AG08395 (cell line): Measurements from ENCODE around the gene TTC13.
"Not testable (repeated sequence)": the region's sequence is repeated elsewhere in the genome, so short reads cannot be mapped to it uniquely, and the experiment has no call there.

ENCODE experiments used
- DNase-seq: peaks from one replicate; pipeline ENCODE4 v3.0.0; 2012; ENCODE audit warnings: mixed read lengths, low spot score

TTC13 gene

DNA sequence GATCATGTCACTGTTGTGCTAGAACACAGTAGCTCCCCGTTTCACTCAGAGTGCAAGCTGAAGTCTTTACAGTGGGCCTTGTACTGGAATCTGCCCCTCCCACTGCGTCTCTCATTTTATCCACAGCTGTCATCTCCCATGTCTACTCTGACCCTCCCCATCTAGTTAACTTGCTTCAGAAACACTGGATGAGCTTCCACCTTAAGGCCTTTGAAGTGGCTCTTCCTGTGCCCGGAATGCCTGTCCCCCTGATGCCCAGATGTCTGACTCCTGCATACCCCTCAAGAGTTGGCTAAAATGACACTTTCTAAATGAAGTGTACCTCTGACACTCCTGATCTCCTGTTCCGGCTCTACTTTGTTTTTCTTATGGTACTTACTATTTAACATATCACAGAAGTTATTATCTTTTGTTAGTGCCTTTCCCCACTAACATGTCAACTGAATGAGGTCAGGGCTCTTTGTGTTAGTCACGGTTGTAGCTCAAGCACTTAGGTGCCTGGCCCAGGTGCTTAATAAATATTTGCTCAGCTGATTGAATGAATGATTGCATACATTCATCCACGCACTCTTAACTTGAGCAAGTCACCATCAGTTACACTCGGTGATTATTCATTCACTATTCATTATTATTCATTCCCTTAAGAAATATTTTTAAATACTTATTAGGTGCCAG, 13.6 kb upstream of the TTC13 start:
- no peak for DNase-seq

DNA sequence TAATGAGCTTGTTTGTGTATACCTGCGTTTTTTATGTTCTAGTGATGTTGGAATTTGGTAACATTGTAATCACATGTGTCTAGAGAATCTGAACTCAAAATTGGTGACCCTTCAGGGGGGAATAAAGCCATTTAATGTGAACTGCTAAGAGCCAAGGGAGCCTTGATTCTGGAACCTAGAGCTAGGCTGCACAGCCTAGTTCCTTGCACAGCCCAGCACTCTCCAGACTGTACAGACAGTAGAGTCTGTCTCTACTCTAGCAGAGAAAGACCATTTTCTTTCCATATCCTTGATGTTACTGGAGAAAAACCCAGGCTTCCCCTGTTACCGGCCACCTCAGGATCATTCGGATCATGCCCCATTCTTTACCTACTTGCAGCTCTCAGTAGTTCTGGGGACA, 8.8 kb upstream of the TTC13 start:
- DNase-seq: no peak

DNA sequence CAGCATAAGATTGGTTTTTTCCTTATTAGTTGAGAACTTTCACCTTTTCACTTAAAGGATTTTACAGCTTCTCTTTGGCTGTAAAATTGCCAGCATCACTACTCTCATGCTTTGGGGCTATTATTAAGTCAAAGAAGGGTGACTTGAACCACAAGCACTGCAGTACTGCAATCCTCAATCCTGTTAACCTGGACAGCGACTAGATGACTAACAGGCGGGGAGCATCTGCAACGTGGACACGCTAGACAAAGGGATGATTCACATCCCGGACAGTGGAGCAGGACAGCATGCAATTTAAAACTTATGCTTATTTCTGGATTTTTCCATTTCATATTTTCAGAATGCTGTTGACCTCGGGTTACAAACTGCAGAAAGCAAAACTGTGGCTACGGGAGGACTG, 8.3 kb upstream of the TTC13 start:
- peak; percentile 81 for DNase-seq

DNA sequence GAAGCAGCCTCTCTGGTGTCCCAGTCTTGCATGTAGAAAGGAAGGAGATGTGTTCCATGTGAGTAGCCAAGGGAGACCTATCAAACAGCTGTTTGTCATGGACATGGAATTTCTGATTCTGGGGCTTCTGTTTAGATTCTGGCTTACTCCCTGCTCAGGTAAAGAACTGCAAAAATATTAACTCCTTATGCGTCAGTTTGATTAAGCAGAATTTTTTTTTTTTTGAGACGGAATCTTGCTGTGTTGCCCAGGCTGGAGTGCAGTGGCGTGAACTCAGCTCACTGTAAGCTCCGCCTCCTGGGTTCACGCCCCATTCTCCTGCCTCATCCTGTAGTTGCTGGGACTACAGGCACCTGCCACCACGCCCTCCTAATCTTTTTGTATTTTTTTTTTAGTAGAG, 7.0 kb upstream of the TTC13 start:
- DNase-seq: no peak

DNA sequence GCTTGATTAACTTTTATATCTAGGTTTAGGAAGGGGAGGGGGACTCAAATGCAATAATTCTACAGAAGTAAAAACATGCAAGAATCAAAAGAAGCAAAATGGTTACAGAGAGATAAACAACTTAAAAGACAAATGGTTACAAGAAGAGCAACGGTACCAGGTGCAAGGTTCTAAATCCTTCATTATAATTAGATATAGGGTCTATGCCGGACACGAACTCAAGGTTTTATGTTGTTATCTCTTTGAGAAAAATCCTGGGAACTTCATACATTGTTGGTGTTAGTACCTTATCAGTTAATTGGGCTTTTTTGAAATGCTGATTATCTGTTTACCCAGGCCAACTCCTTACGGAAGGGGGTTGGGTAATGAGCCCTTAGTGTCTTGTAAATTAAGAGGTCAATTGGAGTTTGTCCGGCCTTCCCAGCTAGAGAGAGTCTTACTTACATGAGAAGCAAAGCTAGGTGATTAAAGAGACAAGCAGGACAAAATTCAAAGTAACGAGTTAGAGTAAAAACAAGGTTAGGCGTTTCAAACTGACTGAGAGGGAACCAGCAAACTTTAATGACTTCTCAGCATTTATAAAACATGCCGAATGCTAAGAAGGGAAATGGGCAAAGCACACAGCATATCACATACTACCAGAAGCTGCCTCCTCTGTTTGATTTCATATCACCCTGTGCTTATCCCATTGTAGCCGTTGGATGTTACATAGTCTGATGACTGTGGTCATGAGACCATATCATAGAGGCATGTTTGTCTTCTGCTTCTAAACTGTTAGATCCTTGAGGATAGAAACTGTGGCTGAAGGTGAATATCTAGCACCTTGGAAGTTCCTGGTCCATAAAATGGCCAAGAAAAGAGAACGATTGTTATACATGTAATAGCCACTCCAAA, 6.2 kb upstream of the TTC13 start:
- not testable (repeated sequence) for DNase-seq

DNA sequence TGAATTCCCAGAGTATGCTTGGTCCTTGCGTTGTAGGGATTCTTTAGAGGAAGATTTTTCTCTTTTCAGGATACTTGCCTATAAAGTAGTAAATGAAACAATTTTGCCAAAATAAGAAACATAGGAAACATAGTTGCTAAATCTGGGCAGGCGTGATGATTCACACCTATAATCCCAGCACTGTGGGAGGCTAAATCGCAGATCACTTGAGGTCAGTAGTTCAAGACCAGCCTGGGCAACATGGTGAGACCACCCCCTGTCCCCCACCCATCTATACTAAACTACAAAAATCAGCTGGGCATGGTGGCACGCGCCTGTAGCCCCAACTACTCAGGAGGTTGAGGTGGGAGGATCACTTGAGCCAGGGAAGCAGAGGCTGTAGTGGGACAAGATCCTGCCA, 5.2 kb upstream of the TTC13 start:
- no peak for DNase-seq

DNA sequence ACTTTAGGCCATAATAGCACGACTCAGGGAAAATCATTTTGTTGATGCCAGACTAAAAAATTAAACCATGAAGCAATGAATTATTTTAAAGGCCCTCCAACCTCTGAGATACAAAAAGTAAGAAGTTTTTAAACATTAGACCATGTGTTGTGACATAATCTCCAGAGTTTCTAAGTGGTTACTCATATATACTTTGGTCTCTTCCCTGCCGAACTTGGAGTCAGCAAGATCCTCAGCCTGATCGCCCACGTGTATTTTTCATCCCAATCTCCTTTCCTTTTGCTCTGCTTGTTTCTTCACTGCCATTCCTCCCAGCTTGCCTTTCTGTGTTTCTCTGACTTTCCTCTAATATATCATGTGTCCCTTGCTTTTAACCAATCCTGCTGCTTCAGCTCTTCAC, 4.0 kb upstream of the TTC13 start:
- DNase-seq: no peak

DNA sequence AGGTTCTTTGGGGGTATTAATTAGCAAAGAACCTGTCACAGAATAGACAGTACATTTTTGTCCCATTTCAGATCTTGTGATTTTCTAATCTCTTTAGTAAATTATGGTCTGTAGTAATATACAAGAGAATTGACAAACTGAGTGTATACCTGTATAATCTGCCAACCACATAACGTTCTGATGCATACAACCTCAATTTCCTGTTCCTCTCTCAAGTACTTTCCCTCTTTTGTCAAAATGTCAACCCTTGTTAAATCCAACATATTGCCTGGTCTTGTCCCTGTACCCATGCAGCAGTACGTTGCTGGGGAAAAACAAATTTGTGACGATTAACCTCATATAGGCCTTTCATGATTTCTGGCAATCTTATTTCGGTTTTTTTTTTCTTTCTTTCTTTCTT, 1.3 kb upstream of the TTC13 start:
- no peak for DNase-seq

DNA sequence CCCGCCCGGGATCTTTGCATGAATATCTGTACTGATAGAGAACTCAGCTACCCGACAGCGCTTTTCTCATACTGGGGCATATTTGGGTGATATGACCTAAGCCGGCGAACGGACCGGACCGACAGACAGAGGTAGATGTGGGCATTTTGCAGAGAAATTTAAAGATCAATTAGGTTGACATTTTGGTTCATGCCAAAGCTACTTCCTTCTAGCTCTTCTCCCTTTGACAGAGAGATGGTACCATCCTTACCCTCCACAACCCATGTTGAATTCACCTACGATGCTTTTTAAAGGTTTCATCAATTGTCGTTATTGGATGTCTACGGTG, 692 bp upstream of the TTC13 start:
- DNase-seq: no peak

DNA sequence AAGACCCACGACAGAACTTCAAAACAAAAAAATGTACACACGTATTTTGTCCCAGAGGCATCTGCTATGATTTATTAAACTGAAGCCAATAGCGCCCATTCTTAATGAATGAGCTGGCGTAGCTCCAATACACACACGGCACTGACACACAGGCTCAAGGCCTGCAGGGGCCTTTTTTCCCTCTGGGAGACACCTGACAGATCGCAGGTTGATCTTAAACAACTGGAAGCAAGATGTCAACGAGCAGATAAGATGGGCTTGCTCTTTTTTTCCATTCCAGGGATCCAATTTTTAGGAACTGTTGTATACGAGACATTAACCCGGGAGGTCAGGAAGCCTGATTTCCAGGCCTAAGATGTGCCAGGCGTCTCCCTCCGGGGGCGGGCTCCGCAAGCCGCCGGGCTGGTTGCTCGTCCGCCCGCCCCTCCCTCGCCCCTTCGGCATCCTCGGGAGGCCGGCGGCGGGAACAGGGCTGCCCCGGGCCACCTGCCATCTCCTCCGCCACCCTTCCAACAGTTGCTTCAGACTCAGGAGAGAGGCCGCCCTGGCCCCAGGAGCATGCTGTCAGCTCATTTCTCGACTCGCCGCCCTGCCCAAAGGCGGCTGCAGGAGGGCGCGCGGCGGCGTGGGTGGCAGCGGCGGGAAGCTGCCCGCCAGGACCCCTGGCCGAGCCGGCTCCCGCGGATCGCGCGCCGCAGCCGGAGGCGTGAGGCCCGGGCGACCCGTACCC, 735 bp downstream of the TTC13 start:
- DNase-seq: peak; percentile 9

DNA sequence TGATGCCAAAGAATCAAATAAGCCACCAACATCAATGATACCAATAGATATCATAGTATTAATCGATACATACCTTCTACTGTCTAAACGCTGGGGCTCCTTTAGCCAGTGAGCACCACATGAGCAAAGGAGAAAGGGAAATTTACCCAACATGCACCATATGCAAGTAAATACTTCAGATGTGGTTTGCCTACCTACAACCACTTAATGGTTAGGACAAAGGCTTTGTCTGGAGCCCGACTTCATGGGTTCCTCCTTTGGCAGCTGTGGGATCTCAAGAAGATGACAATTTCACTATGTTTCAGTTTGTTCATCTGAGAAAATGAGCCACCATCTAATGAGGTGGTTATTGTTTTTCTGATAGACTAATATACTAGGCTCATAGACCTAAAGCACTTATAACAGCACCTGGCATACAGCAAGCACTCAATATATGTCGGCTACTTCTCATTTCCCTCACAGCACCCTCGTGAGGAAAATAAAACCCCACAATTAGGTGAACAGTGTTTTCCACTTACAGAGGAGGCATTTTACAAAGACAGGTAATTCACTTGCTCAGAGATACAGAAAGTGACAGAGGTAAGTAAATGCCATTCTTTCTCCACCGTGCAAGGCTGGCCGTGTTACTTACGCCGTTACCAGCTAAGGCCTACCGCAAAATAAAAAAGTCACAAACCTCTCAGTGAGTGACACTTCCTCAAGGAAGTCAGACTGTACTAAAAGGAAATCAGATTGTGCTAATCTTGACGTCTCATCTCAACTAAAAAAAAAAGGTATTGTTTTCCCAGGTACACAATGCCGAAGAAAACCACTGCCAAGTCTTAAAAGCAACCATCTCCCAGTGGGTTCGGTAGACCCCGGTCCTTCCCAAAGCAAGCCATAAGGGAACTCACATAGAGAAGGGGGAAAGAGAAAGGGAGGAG, 1.6 kb downstream of the TTC13 start:
- no peak for DNase-seq

DNA sequence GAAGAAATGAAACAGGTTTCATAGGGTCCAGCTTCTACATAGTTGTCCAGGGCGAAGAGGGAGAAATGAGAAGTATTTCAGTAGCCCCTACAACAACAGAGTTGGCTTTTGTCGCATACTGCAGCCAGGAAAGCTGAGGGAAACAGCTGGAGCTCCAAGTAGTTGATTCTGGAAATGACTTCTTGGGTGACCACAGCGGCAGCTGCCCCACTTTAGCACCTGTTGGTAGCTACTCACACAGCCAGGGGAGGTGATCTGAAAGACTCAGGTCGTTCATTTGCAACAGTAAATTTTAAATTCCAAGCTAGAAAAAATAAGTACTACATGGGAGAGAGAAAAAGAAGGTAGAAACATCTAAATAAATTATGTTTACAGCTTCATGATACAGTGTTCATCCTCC, 2.3 kb downstream of the TTC13 start:
- no peak for DNase-seq

DNA sequence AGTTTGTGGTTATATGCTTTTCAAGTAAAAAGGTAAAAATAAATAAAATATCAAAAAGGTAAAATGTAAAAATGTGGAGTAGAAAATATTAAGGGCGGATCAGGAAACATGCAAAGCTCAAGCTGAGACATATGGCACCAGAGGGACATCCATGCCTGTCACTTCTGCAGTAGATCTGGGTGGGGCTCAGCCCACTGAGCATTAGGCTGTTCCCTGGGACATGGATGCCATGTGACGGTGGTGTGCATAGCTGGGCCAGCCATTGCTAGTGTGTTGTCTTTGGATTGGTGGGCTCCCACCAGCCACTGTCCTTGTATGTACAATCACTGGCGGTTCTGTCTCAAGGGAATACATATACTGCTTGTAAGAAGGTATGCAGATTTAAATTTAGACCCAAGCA, 3.0 kb downstream of the TTC13 start:
- no peak for DNase-seq

DNA sequence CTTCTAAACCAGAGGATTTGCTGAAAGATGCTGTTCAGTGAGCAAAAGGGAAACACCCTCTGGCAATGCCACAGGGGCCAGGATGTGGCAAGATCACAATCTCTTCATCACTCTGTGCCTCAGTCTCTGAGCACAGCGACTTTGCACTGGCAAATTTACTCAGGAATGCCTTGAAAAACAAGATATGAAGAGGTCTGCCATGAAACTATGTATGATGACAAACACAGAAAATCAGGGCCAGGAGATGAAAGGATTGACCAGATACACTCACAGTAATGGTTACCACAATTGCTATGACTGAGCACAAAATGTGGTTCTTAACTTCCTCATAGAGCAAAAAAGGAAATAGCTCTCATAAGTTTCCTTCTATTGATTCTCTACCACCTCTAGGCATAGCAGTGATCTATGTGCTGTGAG, 5.8 kb downstream of the TTC13 start:
- DNase-seq: peak; percentile 17

DNA sequence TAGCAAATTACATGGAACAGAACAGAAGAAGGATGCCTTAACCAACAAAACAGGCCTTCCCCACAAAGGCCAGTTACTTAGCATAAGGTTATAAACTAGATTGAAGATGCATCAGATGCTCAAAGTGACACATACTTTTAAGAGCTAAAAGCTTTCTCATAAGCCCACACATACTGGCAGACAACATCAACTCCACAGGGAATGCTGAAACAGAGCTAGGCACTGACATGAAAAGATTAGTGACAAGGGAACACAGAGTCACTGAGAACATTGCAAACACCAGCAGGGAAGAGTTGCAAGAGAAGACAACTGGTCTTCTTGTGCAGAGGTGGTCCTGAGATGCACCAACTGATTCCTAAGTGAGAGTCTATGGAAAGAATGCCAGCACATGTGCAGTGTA, 6.9 kb downstream of the TTC13 start:
- DNase-seq: no peak

DNA sequence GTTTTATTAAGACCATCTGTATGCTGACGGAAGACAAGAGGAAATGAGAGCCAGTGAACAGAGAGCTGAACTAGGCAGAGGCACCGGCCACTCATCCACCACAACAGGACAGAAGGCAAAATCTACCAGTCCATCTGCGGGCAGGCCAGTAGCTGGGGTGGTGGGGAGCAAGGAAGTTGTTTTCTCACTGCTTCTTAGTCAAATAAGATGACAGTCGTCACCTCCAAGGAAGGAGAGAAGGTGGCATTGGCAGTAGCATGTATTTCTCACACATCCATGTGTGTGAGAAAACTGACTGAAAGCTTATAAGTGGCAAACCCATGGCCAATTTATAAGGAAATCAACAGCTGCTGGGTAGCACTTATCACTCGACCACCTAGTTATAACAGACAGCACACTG, 8.2 kb downstream of the TTC13 start:
- no peak for DNase-seq

DNA sequence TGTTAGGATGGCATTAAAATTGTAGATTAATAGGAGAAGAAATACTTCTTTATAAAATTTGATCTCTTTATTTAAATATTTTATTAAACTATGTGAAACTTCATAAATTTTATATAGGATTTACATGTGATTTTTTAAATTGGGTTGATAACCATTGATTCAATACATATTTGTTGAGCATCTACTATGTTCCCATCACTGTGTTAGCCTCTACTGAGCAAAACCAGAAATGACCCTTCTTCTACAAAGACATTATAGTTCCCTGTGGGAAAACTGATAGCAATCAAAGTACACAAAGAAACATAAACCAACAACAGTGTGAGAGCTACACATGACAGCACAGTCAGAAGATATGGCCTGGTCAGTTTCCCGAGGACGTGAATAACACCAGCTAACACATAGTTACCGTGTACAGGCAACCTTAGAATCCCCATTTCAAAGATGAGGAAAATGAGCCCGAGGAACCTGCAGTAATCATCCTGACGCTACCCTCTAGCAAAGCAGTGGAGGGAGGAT, 12.2 kb downstream of the TTC13 start:
- DNase-seq: no peak

DNA sequence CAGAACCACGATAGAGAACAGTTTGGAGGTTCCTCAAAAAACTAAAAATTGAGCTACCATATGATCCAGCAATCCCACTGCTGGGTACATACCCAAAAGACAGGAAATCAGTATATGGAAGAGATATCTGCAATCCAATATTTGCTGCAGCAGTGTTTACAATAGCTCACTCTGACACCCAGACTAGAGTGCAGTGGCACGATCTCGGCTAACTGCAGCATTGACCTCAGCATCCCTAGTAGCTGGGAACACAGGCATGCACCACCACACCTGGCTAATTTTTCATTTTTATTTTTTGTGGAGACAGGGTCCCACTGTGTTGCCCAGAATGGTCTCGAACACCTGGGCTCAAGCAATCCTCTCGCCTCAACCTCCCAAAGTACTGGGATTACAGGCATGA, 13.1 kb downstream of the TTC13 start:
- DNase-seq: no peak

DNA sequence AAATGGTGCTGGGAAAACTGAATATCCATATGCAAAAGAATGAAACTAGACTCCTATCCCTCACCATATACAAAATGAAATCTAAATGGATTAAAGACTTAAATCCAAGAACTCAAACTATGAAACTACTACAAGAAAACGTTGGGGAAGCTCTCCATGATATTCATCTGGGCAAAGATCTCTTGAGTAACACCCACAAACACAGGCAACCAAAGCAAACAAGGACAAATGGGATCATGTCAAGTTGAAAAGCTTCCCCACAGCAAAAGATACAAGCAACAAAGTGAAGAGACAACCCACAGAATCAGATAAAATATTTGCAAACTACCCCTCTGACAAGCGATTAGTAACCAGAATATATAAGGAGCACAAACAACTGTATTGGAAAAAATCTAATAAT, 13.8 kb downstream of the TTC13 start:
- DNase-seq: no peak

DNA sequence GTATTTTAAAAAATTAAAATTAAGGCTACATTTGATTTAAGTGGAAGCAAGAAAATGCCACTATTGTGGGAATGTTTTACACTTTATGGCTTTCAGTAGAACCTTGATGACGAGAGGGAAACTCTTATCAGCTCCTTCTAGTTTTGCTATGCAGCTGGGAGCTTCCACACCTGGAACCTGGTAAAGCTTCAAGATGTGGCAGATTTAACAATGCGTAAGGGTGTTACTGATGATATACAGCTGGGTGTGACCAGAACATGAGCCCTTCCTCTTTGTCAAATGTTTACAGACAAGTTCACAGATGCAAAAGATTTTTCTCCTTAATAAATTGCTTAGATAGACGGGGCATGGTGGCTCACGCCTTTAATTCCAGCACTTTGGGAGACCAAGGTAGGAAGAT, 20.3 kb downstream of the TTC13 start:
- DNase-seq: no peak

DNA sequence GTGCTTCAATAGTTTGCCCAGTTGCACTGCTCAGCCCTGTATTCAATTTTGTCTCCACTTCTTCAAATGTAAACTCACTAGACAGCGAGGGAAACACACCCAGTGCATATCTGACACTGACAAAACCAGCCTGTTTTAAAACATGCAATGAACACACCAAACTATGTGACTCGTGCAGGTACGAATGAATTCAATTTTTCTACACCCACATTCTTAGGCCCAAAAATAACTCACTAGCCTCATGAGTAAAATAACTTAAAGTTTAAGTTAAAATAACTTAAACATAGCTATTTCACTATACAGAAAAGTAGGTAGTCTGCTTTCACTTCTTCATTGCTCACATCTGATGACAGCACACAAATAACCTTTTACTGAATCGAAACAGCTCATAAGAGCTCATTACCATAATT, 21.1 kb downstream of the TTC13 start:
- DNase-seq: no peak

DNA sequence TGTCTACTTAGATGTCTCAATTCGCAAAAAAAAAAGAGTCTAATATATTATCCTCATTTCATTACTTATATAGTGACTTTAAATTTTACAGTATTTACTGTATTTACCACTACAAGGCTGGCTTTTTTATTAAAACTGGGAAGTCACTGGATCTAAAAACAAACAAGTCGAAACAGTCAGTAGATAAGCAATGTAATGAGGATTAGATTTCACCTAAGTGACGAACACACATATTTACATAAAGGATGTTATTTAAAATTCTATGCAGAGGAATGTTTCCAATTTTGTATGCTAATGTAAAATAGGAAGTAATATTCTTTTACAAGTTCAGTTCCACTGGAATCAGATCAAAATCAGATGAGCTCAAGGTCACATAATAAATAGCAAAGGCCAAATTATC, 28.3 kb downstream of the TTC13 start:
- no peak for DNase-seq
